ENCODE measurements around the gene RFESD.

DNA sequence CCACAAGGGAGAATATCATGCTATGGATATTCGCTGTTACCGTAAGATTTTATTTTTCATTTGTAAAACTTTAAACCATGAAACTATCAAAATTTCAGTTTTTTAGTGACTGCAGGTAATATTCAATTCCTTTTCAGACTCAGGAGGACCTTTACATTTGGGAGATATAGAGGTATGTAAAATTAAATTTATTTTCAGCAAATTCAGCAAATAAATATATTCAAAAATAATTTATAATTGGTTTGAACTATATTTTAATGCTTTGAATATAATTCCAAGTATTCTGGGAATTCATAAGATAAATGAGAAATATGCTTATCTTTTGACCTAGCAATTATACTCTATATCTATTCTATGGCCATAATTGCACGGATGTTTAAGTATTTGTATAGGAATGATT lies 7.6 kb downstream of the RFESD start:
- TF ChIP-seq POLR2A (IDR thresholded peaks at IDR 0.05) (no peak), CTCF (IDR thresholded peaks at IDR 0.05 in 4 of 5, conservative IDR thresholded peaks at IDR 0.05 in 1 of 5) (no peak)

All from gastrocnemius medialis (tissue), 4 donors.